Measurements from ENCODE around the gene CCDC183.
"Not testable (repeated sequence)": the region's sequence is repeated elsewhere in the genome, so short reads cannot be mapped to it uniquely, and the experiment has no call there.

CCDC183 gene

GRCh38 chr9:136754059-136754572, 42.0 kb upstream of the CCDC183 start:
- Histone ChIP-seq H3K4me2 (ENCODE audit: low read length) (no peak overlapping the region), H3K9me2 (replicated peaks; ENCODE audit: control insufficient read depth, low read length) (no peaks in the 10 kb centered on the region), H3K4me1 (ENCODE audit: control insufficient read depth, low read length) (peaks cover 43% of the 10 kb centered on the region), H3F3A (ENCODE audit: control insufficient read depth, insufficient read depth) (peaks cover 5% of the 10 kb centered on the region; the same call in 1 of the 2 replicates), H4K20me1 (ENCODE audit: control insufficient read depth, insufficient read depth, low read depth, low read length) (no peaks in the 10 kb centered on the region), H3K27ac (ENCODE audit: low read depth, low read length) (no peak overlapping the region), H3K9me3 (ENCODE audit: control insufficient read depth, insufficient read depth, low read length) (peaks cover 38% of the 10 kb centered on the region), H3K27me3 (ENCODE audit: control insufficient read depth, low read length) (peaks cover 7% of the 10 kb centered on the region; the same call in 1 of the 2 replicates), H3K4me3 (ENCODE audit: low read length) (no peak overlapping the region), H3K79me2 (ENCODE audit: control insufficient read depth, low read length) (no peaks in the 10 kb centered on the region), H3K36me3 (ENCODE audit: control insufficient read depth, low read length) (no peaks in the 10 kb centered on the region)
- TF ChIP-seq CTCF (IDR thresholded peaks at IDR 0.05; ENCODE audit: low read depth, low read length, poor library complexity, severe bottlenecking) (no peak), EZH2phosphoT487 (IDR thresholded peaks at IDR 0.05; ENCODE audit: borderline replicate concordance, low read length) (no peak)

- Histone ChIP-seq H3K9me2 (replicated peaks; ENCODE audit: control insufficient read depth, low read length) (no peaks in the 10 kb centered on the region), H4K20me1 (ENCODE audit: control insufficient read depth, insufficient read depth, low read depth, low read length) (no peaks in the 10 kb centered on the region), H3F3A (ENCODE audit: control insufficient read depth, insufficient read depth) (peaks cover 2% of the 10 kb centered on the region; the same call in 1 of the 2 replicates), H3K79me2 (ENCODE audit: control insufficient read depth, low read length) (no peaks in the 10 kb centered on the region), H3K36me3 (ENCODE audit: control insufficient read depth, low read length) (no peaks in the 10 kb centered on the region), H3K9me3 (ENCODE audit: control insufficient read depth, insufficient read depth, low read length) (peaks cover 38% of the 10 kb centered on the region), H3K27me3 (ENCODE audit: control insufficient read depth, low read length) (peaks cover 7% of the 10 kb centered on the region; the same call in 1 of the 2 replicates), H3K27ac (ENCODE audit: low read depth, low read length) (no peak overlapping the region), H3K4me3 (ENCODE audit: low read length) (no peak overlapping the region), H3K4me1 (ENCODE audit: control insufficient read depth, low read length) (peaks cover 43% of the 10 kb centered on the region), H3K4me2 (ENCODE audit: low read length) (no peak overlapping the region)
- TF ChIP-seq CTCF (IDR thresholded peaks at IDR 0.05; ENCODE audit: low read depth, low read length, poor library complexity, severe bottlenecking), result no peak
- TF ChIP-seq EZH2phosphoT487 (IDR thresholded peaks at IDR 0.05; ENCODE audit: borderline replicate concordance, low read length), result no peak
Observed at GRCh38 chr9:136754626-136755301, 41.4 kb upstream of the CCDC183 start.

- not testable (repeated sequence) for H4K20me1 ChIP-seq (ENCODE audit: control insufficient read depth, insufficient read depth, low read depth, low read length); H3K4me2 ChIP-seq (ENCODE audit: low read length); H3K36me3 ChIP-seq (ENCODE audit: control insufficient read depth, low read length); H3K79me2 ChIP-seq (ENCODE audit: control insufficient read depth, low read length); H3K4me3 ChIP-seq (ENCODE audit: low read length); H3F3A ChIP-seq (ENCODE audit: control insufficient read depth, insufficient read depth); H3K27ac ChIP-seq (ENCODE audit: low read depth, low read length); H3K9me2 ChIP-seq (replicated peaks; ENCODE audit: control insufficient read depth, low read length); H3K27me3 ChIP-seq (ENCODE audit: control insufficient read depth, low read length)
- H3K4me1 ChIP-seq (ENCODE audit: control insufficient read depth, low read length), result peaks cover 36% of the 10 kb centered on the region
- peaks cover 38% of the 10 kb centered on the region for H3K9me3 ChIP-seq (ENCODE audit: control insufficient read depth, insufficient read depth, low read length)
Observed at GRCh38 chr9:136755302-136756133, 40.6 kb upstream of the CCDC183 start.

GRCh38 chr9:136756134-136756438, 40.1 kb upstream of the CCDC183 start:
- peaks cover 7% of the 10 kb centered on the region; the same call in 1 of the 2 replicates for H3K27me3 ChIP-seq (ENCODE audit: control insufficient read depth, low read length)
- H3K4me1 ChIP-seq (ENCODE audit: control insufficient read depth, low read length), result peaks cover 36% of the 10 kb centered on the region
- H4K20me1 ChIP-seq (ENCODE audit: control insufficient read depth, insufficient read depth, low read depth, low read length), result no peaks in the 10 kb centered on the region

More at GRCh38 chr9:136756134-136756438, 40.1 kb upstream of the CCDC183 start:
- Histone ChIP-seq H3K4me2 (ENCODE audit: low read length) (no peak overlapping the region), H3K79me2 (ENCODE audit: control insufficient read depth, low read length) (no peaks in the 10 kb centered on the region), H3F3A (ENCODE audit: control insufficient read depth, insufficient read depth) (no peaks in the 10 kb centered on the region; the same call in 1 of the 2 replicates), H3K36me3 (ENCODE audit: control insufficient read depth, low read length) (no peaks in the 10 kb centered on the region), H3K27ac (ENCODE audit: low read depth, low read length) (no peak overlapping the region), H3K9me3 (ENCODE audit: control insufficient read depth, insufficient read depth, low read length) (peaks cover 35% of the 10 kb centered on the region), H3K9me2 (replicated peaks; ENCODE audit: control insufficient read depth, low read length) (no peaks in the 10 kb centered on the region), H3K4me3 (ENCODE audit: low read length) (no peak overlapping the region)
- TF ChIP-seq CTCF (IDR thresholded peaks at IDR 0.05; ENCODE audit: low read depth, low read length, poor library complexity, severe bottlenecking) (no peak), EZH2phosphoT487 (IDR thresholded peaks at IDR 0.05; ENCODE audit: borderline replicate concordance, low read length) (no peak)

All from DOHH2 (cell line).